Trophoblast cell (in vitro differentiated cells and primary cell): Measurements from ENCODE around the gene FBLIM1.

Experiments used
- DNase-seq, 2 donors: peaks; one replicate each; pipeline ENCODE4 v3.0.0-alpha.2; 2016
- H2AFZ ChIP-seq: 2 replicates; pipeline ENCODE4 v1.6.1; 2013; ENCODE audit warnings: low read length, moderate library complexity, mild to moderate bottlenecking; ENCODE audit not compliant: insufficient read depth, poor library complexity
- H2AK5ac ChIP-seq: 2 replicates; pipeline ENCODE4 v1.6.1; 2013; ENCODE audit warnings: mild to moderate bottlenecking, low read length
- H2BK120ac ChIP-seq: 2 replicates; pipeline ENCODE4 v1.6.1; 2013; ENCODE audit warnings: low read length, mild to moderate bottlenecking, moderate library complexity; ENCODE audit not compliant: insufficient read depth, poor library complexity
- H2BK12ac ChIP-seq: 2 replicates; pipeline ENCODE4 v1.6.1; 2013; ENCODE audit warnings: mild to moderate bottlenecking, low read length, moderate library complexity
- H2BK5ac ChIP-seq: 2 replicates; pipeline ENCODE4 v1.6.1; 2013; ENCODE audit warnings: low read length, low read depth, moderate library complexity, mild to moderate bottlenecking; ENCODE audit not compliant: poor library complexity
- H3K14ac ChIP-seq: 2 replicates; pipeline ENCODE4 v1.6.1; 2013; ENCODE audit warnings: mild to moderate bottlenecking, low read length
- H3K18ac ChIP-seq: 2 replicates; pipeline ENCODE4 v1.6.1; 2013; ENCODE audit warnings: mild to moderate bottlenecking, low read length
- H3K23ac ChIP-seq: 2 replicates; pipeline ENCODE4 v1.6.1; 2013; ENCODE audit warnings: low read length
- H3K27ac ChIP-seq: 2 replicates; pipeline ENCODE4 v1.5.1; 2013; ENCODE audit warnings: low read depth, mild to moderate bottlenecking, inconsistent platforms, low read length, moderate library complexity
- H3K27me3 ChIP-seq: 2 replicates; pipeline ENCODE4 v1.6.1; 2013; ENCODE audit warnings: inconsistent platforms, mild to moderate bottlenecking, low read length, moderate library complexity; ENCODE audit not compliant: insufficient read depth
- H3K36me3 ChIP-seq, 2 experiments: 1 replicate in 1 of 2; 2 replicates in 1 of 2; pipeline ENCODE4 v1.6.1; 2013; ENCODE audit warnings: low read length in 2 of 2, mild to moderate bottlenecking in 2 of 2, moderate library complexity in 1 of 2; ENCODE audit not compliant: insufficient read depth in 2 of 2, control insufficient read depth in 1 of 2
- H3K4ac ChIP-seq: 2 replicates; pipeline ENCODE4 v1.6.1; 2013; ENCODE audit warnings: low read depth, mild to moderate bottlenecking, low read length, moderate library complexity
- H3K4me1 ChIP-seq, 2 experiments: 1 replicate in 1 of 2; 2 replicates in 1 of 2; pipeline ENCODE4 v1.6.1; 2013; ENCODE audit warnings: low read length in 2 of 2, mild to moderate bottlenecking in 2 of 2, moderate library complexity in 1 of 2; ENCODE audit not compliant: insufficient read depth in 2 of 2, control insufficient read depth in 1 of 2
- H3K4me2 ChIP-seq: 2 replicates; pipeline ENCODE4 v1.6.1; 2013; ENCODE audit warnings: inconsistent platforms, mild to moderate bottlenecking, low read length, moderate library complexity
- H3K4me3 ChIP-seq: 2 replicates; pipeline ENCODE4 v1.5.1; 2013; ENCODE audit warnings: mild to moderate bottlenecking, low read depth, low read length, inconsistent platforms
- H3K79me1 ChIP-seq: one replicate; pipeline ENCODE4 v1.6.1; 2013; ENCODE audit warnings: low read length
- H3K79me2 ChIP-seq: 2 replicates; pipeline ENCODE4 v1.6.1; 2013; ENCODE audit warnings: low read length, mild to moderate bottlenecking; ENCODE audit not compliant: control insufficient read depth, insufficient read depth, poor library complexity
- H3K9ac ChIP-seq: 2 replicates; pipeline ENCODE4 v1.6.1; 2013; ENCODE audit warnings: mild to moderate bottlenecking, low read length
- H3K9me3 ChIP-seq: 2 replicates; pipeline ENCODE4 v1.6.1; 2013; ENCODE audit warnings: low read depth, mild to moderate bottlenecking, control low read depth, inconsistent platforms, low read length; ENCODE audit not compliant: insufficient read depth
- H4K12ac ChIP-seq: 2 replicates; pipeline ENCODE4 v1.6.1; 2013; ENCODE audit warnings: low read depth, mild to moderate bottlenecking, low read length, moderate library complexity
- H4K8ac ChIP-seq: 2 replicates; pipeline ENCODE4 v1.6.1; 2013; ENCODE audit warnings: low read depth, mild to moderate bottlenecking, low read length, moderate library complexity
- H4K91ac ChIP-seq: one replicate; pipeline ENCODE4 v1.6.1; 2013; ENCODE audit warnings: low read depth, mild to moderate bottlenecking, low read length, moderate library complexity
- WGBS: extraction: QIAGEN DNeasy Blood & Tissue Kit; methylation state at CpG from one replicate; pipeline ENCODE4 v1.1.7; 2013; ENCODE audit warnings: missing lambda C conversion rate; ENCODE audit not compliant: insufficient read length, insufficient coverage; ENCODE audit errors: extremely low coverage; 5-methylcytosine and 5-hydroxymethylcytosine counted together

The FBLIM1 gene

DNA sequence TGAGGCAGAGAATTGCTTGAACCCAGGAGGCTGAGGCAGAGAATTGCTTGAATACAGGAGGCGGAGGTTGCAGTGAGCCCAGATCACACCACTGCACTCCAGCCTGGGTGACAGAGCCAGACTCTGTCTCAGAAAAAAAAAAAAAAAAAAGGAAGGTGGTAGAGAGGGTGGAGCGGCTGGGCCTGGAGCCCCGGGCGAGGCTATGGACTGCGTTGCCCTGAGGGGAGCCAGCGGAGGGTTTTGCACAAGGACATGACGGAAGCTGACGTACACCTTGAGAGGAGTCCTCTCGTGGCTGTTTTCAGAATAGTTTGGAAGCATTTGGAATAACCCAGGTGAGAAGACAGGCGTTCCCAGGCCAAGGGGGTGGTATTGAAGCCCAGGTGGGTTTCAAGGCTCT is 6.9 kb upstream of the FBLIM1 start:
- H3K27me3 ChIP-seq = no peaks in the 10 kb centered on the region
- no peak overlapping the region for H3K23ac ChIP-seq
- no peak overlapping the region for H4K8ac ChIP-seq
- H3K4ac ChIP-seq = no peak overlapping the region
- no peak overlapping the region for H2BK5ac ChIP-seq
- H2AK5ac ChIP-seq = no peak overlapping the region
- no peak overlapping the region for H3K27ac ChIP-seq
- no peak overlapping the region for H3K4me2 ChIP-seq
- peak; percentile 93 for DNase-seq
- peak overlapping the region; percentile 57 for H4K91ac ChIP-seq
- no peak overlapping the region for H4K12ac ChIP-seq
- peaks cover 7% of the 10 kb centered on the region for H3K79me1 ChIP-seq
- H3K18ac ChIP-seq = no peak overlapping the region
- peaks cover 15 to 23% of the 10 kb centered on the region in 2 experiments for H3K4me1 ChIP-seq
- no peak overlapping the region for H3K9ac ChIP-seq
- peak overlapping the region; percentile 35 for H2BK12ac ChIP-seq
- no peaks in the 10 kb centered on the region for H3K79me2 ChIP-seq
- H3K9me3 ChIP-seq = no peaks in the 10 kb centered on the region
- WGBS = no CpG with 5 or more reads among the region's 10 CpGs
- no peak overlapping the region for H3K4me3 ChIP-seq
- no peaks in the 10 kb centered on the region for H3K36me3 ChIP-seq
- no peak overlapping the region for H2AFZ ChIP-seq
- no peak overlapping the region for H3K14ac ChIP-seq
- no peak overlapping the region for H2BK120ac ChIP-seq

DNA sequence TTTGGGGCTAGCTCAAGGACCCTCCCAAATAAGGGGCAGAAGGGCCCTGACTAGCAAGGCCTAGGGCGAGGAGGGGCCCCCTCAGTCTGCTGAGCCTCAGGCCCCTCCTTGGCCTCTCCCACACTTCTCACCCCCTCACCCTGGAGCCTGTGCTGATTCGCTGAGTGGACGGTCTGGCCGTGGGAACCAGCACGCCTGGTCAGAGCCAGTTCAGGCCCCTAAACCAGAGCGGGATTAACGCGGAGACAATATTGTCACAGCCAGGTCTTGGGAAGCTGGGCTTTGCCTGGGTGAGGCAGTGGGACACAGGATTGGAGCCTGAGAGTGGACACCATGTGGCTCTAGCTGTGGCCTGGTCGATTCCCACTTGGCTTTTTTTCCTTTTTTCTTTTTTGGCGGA is 4.8 kb upstream of the FBLIM1 start:
- no CpG with 5 or more reads among the region's 10 CpGs for WGBS
- H3K4me1 ChIP-seq = peaks cover 14 to 25% of the 10 kb centered on the region in 2 experiments
- H3K27ac ChIP-seq = no peak overlapping the region

DNA sequence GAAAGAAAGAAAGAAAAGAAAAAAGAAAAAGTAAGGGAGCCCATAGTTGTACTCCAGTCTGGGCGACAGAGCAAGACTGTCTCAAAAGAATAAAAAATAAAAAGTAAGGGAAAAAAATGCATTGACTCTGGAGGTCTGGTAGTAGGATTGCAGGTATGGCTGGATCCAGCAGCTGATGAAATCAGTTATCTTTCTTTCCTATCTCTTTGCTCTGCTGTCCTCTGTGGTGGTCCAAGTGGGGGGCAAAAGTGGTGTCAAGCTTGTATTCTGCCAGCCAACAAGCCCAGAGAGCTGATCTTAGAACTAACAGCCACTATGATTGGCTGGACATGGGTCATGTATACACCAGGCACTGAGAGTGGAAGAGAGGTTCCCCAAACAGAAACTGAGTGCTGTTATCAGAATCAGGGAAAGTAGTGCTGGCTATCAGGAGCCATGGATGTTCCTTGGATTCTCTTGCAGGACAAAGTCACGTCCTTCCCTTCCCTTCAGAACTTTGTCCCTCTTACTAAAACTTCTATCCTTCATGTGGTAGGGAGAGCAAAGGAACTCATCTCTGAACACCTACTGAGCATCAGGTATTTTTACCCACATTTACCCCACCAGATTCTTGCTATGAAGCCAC is 3.5 kb upstream of the FBLIM1 start:
- Histone ChIP-seq H3K4me2 (no peak overlapping the region), H2AFZ (no peak overlapping the region), H3K79me1 (peaks cover 21% of the 10 kb centered on the region), H3K27me3 (no peaks in the 10 kb centered on the region), H4K12ac (no peak overlapping the region), H3K79me2 (peaks cover 14% of the 10 kb centered on the region), H3K9me3 (peaks cover 2% of the 10 kb centered on the region), H3K14ac (no peak overlapping the region), H2BK5ac (no peak overlapping the region), H3K18ac (no peak overlapping the region), H3K23ac (no peak overlapping the region), H2AK5ac (no peak overlapping the region), H3K27ac (no peak overlapping the region), H3K36me3 (no peaks in the 10 kb centered on the region), H3K4ac (no peak overlapping the region), H3K9ac (no peak overlapping the region), H2BK12ac (no peak overlapping the region), H2BK120ac (no peak overlapping the region), H3K4me1 (peaks cover 4 to 16% of the 10 kb centered on the region in 2 experiments), H3K4me3 (no peak overlapping the region), H4K91ac (no peak overlapping the region), H4K8ac (no peak overlapping the region)
- DNase-seq = no peak
- no CpG with 5 or more reads among the region's 2 CpGs for WGBS

More for the DNA sequence above, 4.8 kb upstream of the FBLIM1 start:
- Histone ChIP-seq H2BK5ac (no peak overlapping the region), H3K27me3 (no peaks in the 10 kb centered on the region), H2AFZ (no peak overlapping the region), H3K23ac (no peak overlapping the region), H2BK120ac (no peak overlapping the region), H3K9me3 (peaks cover 2% of the 10 kb centered on the region), H4K91ac (no peak overlapping the region), H3K79me2 (peaks cover 5% of the 10 kb centered on the region), H3K9ac (no peak overlapping the region), H2AK5ac (no peak overlapping the region), H4K8ac (no peak overlapping the region), H3K79me1 (peaks cover 17% of the 10 kb centered on the region), H3K4me3 (no peak overlapping the region), H2BK12ac (no peak overlapping the region), H3K4me2 (no peak overlapping the region), H3K36me3 (no peaks in the 10 kb centered on the region), H3K18ac (no peak overlapping the region), H3K14ac (no peak overlapping the region), H3K4ac (no peak overlapping the region), H4K12ac (no peak overlapping the region)
- no peak for DNase-seq

- Histone ChIP-seq H4K8ac (no peak overlapping the region), H3K23ac (no peak overlapping the region), H2BK5ac (no peak overlapping the region), H2AFZ (no peak overlapping the region), H3K14ac (no peak overlapping the region), H2BK120ac (no peak overlapping the region), H3K4me3 (no peak overlapping the region), H4K91ac (no peak overlapping the region), H4K12ac (no peak overlapping the region), H3K9me3 (peaks cover 2% of the 10 kb centered on the region), H3K4me2 (no peak overlapping the region), H3K79me2 (peaks cover 15% of the 10 kb centered on the region), H2AK5ac (peak overlapping the region; percentile 19), H3K27ac (no peak overlapping the region), H3K4me1 (peaks cover 4 to 18% of the 10 kb centered on the region in 2 experiments), H2BK12ac (no peak overlapping the region), H3K9ac (no peak overlapping the region), H3K27me3 (no peaks in the 10 kb centered on the region), H3K36me3 (no peaks in the 10 kb centered on the region), H3K18ac (no peak overlapping the region), H3K4ac (no peak overlapping the region), H3K79me1 (peaks cover 23% of the 10 kb centered on the region)
- WGBS = no CpG with 5 or more reads among the region's 4 CpGs
- no peak for DNase-seq
These were observed 3.0 kb upstream of the FBLIM1 start for GRCh38 chr1:15755646-15756040.
